ENCODE measurements around the gene NCBP2L.

NCBP2L gene

DNA sequence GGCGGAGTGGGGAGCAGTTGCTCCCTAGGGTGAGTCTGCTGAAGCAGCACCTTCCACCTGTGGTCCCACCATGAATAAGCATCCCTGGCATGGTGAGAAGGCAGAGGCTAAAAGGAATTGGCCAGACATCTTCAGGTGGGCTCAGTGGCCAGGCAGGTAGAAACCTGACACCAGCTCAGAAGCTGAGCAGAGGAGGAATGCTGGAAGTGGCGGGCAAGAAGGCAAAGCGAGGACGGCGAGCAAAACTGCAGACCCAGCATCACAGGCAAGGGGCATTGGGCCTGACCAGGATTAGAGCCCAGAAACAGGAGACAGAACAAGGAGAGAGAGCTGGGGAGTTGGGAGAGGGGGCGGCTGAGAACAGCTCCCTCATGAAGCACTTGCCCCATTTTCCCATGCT lies 27.3 kb upstream of the NCBP2L start:
- no peak for DNase-seq
- intact Hi-C loops (cut with DNase I): no loop called here

DNA sequence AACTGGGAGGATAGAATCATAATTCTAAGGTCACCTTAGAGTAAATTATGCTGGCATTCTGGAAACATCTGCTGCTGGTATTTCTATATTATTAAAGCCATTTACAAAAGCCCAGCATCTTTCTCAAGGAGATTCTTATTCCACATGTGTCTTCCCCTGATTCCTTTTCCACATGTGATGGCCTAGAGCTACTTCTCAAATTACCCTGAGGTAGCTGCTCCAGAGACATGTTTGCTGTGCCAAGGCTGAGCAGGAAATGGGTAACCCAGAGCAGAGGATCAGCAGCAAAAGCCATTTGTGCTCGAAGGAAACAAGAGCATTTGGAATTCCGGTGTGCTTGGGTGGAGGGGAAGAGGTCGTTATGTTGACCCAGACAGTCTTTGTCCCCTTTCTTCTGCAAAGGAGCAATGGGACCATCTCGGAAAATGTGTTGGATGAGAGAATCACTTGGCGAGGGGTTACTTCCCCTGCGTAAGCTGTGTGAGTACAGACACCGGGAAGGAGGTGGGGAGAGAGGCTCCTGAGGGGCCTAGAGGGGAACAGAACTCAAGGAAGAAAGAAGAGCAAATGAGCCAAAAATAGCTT lies 26.6 kb upstream of the NCBP2L start:
- DNase-seq: no peak
- intact Hi-C loops (cut with DNase I): no loop called here

DNA sequence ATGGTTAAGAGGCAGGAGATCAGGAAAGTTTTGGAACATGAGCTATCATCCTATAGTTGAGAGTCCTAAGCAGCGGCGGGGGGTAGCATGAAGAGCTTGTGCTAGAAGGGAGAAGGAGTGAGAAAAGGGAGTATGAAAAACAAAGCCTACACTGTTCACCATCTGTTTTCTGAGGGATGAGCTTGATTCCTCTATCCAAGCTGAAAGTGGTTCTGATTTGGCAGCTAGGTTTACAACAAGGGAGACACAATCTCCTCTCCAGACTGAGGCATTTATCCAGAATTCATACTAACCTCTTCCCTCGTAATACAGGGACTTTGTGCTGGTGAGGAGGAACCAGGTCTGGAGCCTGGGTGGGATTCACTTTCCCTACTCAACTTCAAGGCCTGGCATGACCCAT lies 25.5 kb upstream of the NCBP2L start:
- no peak for DNase-seq
- intact Hi-C loops (cut with DNase I): no loop called here

DNA sequence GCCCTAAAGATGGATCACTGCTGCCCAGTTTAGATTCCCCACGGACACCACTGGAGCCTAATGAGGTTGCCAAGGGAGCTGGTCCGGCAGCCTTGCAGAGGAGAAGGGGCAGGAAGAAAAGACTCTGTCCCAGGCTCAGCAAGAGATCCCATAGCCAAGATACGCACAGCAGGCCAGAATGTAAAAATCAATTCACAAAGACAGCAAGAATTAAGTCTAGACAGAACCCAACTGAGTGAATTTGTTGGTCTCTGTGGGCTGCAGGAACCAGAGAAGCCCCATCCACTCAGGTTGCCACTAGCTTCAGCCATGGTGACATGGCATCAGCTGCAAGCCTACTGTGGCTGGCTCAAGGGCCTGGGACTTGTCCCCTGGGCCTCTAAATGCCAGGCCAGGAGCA lies 24.8 kb upstream of the NCBP2L start:
- DNase-seq: no peak
- intact Hi-C loops (cut with DNase I): no loop called here

DNA sequence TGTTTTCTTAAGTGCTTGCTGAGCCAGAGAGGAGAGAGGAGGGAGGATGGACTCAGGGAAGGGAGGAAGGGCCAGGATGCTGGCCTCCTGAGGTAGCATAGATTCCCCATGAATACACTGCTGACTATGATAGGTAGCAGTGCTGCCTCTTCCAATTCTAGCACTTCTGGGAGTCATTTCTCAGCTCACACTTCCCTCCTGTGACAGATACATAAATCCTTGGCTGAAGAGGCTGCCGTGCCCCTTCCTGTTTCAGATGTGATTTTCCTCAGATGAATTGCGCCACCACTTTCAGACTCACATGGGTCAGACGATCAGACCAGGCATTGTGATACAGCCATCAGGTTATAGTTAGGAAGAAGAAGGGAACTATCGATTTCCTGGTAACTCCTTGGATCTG lies 24.3 kb upstream of the NCBP2L start:
- DNase-seq: no peak
- intact Hi-C loops (cut with DNase I): no loop called here

DNA sequence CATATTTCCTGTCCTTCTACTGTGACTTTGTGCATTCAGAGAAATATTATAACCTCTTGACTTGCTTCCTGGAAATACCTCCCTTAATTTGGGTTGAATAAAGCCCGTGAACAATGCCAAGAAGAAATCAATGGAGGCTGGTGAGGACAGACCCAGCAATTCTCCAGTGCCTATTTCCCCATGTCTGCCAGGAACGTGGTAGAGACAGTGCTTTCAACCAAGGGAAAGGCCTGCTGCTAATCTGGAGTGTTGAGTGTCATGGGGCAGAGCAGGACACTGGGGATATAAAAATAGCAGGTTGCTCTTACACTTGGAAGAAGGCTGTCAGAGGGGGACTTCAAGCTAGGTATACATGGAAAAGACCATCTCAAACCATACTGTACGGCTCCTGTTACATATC lies 21.8 kb upstream of the NCBP2L start:
- intact Hi-C loops (cut with DNase I): no loop called here

DNA sequence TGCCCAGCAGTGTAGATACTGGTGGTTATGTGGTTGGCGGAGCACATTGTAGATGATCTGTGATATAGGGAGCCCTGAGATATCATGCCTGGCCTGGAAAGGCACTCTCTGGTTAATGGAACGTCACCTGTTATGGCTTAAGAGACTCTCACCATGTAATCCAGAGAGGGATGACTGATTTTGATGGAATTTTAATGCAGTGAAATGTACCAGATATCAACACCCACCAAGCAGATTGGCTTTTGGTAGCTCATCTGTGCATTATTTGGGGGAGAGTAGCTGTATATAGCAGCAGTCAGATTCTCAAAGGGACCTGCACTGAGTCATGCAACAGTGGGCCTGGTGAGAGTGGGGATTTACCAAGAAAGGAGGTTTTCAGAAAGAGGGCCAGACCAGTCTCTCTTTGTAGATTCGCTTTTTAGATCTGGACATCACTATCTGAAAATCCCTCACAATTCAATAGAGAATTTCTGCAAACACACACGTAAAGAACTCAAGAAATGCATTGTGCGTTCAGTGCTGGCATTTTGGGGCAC lies 19.2 kb upstream of the NCBP2L start:
- intact Hi-C loops (cut with DNase I): no loop called here
- DNase-seq: no peak

More for the DNA sequence above, 21.8 kb upstream of the NCBP2L start:
- no peak for DNase-seq

DNA sequence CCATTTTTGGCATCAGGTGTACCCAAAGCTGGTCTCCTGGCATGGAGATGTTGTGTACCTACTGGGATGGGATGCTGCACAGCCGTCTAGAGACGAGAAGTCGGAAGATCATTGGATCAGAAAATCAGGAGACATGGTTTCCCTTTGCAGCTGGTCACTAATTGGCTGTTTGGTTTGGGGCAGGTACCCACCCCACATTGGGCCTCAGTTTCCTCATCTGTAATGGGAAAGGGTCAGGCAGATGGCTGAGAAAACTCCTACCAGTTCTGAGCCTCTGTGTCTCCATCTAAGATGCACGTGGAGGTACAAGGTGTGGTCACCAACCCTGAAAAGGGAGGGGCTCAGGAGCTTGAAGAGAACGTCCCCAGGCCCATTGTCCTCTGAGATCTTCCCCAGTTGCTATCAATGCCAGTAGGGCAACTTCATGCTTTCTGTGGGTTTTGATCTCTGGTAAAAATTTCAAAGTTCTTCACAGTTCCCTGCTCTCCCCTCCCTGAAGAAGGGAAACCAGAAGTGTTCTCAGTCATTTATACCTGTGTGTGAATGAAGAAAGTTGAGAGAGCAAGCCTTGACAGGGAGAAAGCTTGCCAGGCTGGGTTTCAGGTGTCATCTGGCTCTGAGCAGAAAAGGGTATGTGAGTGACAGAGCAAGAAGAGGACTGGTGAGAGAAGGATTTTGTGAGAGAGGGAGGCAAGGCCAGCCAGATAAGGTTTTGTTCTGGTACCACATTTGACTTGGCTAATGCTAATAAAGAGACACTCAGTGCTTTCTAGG lies 17.0 kb upstream of the NCBP2L start:
- no peak for DNase-seq
- intact Hi-C loops (cut with DNase I): no loop called here

DNA sequence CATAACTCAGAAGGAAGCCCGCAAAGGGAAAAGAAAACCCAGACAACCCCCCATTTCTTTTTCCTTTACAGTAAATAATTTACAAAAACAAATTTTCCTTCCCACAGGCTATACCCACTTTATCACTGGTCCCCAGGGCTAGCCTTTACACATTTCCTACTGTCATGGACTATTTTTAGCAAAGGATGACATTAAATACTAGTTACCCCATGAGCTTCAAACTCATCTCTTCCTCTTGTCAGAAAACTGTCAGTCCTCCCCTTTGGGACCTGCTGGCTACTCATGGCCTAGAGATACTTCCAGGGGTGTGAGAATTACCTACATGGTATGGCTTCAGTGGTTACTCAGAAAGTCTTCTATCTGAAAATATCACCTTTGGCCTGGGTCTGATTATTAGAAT lies 13.9 kb upstream of the NCBP2L start:
- DNase-seq: no peak
- intact Hi-C loops (cut with DNase I): no loop called here

DNA sequence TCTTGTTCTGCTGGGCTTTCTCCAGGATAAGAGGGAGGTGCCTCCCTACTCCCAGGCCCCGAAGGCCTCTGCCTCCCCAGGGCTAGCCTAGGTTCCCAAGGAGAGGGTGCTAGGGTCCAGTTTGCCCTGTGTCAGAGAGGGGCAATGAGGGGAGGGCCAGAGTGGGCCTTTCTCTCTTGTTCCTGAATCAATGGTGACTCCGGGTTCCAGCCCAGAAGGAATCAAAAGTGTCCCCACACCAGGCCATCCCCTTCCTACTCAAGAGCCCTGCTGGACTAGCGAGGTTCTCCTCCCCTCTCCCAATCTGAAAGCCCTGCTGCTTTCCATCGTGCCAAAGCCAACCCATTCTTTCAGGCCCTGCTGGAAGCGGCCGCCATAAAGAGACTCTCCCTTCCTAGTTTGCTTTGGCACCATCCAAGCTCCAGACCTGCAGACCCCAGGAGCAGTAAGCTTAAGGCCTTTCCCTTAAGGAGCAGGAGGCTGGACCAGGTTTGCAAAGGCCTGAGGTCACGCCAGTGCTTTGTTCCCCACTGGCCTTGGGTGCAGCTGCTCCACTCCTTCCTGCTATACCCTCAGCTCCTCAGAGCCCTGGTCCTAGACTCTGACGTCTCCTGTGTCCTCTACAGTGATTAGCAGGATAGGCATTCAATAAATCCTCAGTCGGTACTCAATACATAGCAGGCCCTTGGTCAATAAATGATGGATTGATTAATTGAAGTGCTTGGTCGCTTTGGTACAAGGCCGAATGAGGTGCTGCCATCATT lies 12.5 kb upstream of the NCBP2L start:
- intact Hi-C loops (cut with DNase I): no loop called here
- DNase-seq: no peak

DNA sequence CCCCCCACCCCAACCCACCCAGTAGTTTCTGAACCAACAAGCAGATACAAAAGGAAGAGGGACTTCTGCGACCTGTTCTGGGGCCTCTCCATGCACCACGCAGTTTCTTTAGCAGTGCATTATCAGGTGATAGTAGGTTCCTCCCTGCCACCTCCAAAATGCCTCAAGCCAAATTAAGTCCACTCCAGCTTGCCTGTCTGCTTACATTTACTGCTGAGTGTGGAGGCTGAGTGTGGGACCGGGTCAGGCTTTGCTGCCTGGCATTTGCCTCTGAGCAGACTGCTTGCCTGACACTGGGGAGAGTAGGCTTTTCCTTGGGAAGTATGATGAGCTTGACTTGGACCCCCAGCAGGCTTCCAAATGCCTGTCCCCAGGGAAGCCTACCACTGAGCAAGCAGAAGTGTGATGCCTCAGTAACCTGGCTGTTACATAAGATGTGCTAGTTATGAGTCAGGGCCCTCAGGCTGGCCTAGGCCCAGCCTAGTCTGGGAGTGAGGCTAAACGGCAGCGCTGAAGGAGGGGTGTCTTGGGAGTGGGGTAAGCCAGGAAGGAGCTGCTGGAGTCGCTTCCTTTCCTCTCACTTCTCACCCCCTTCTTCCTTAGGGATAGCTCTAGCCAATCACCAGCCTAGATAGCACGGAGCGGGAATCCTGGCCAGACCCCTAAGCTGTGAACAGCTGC lies 10.9 kb upstream of the NCBP2L start:
- intact Hi-C loops (cut with DNase I): no loop called here

DNA sequence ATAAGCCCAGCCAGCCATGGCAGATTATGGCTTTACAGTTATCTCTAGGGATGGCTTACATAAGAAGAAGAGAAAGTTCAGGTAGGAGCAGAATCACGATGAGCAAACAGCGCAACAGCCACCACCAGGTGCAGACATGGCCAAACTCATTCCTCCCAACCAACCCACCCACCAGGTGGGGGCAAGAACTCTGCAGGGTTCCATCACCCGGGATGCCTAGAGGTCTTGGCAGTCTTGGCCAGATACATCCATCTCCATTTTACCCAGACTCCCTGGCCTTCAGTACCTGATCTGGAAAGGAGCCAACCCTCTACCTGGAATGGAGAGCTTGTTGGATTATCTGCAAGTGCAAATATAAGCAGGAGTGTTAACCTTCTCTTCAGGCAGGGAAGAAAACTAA lies 9.5 kb upstream of the NCBP2L start:
- DNase-seq: no peak
- intact Hi-C loops (cut with DNase I): no loop called here

More for the DNA sequence above, 10.9 kb upstream of the NCBP2L start:
- no peak for DNase-seq

DNA sequence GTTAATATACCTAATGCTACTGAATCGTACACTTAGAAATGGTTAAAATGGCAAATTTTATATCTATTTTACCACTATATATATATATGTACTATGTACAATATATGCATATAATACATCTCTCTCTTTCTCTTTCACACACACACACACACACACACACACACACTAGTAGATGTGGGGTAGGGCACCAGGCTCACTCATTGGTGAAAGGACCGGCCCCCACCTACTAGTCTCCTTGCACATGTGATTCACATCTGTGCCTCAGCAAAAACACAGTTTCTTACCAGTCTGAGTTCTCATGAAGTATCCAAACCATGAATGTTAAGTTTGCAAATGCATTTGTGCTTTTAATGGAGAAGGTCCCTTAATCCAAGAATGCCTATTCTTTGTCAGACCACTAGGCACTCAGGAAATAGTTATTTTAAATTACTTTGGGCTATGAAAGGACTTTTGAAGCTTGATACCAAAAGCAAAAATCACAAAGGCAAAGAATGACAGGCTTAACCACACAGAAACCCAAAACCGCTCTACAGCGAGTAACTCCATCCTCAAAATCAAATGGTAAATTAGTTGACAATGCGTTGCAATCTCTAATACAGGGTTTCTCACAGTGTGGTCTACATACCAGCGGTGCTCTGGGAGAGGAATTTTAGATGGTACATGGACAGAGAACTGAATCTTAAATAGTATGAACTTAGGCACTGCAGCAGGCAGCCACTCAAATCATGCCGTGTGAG lies 7.8 kb upstream of the NCBP2L start:
- no peak for DNase-seq
- intact Hi-C loops (cut with DNase I): loop anchor here (10.0 kb wide), 2 partner anchors 45 to 115 kb away; no protein-coding TSS in a partner anchor

DNA sequence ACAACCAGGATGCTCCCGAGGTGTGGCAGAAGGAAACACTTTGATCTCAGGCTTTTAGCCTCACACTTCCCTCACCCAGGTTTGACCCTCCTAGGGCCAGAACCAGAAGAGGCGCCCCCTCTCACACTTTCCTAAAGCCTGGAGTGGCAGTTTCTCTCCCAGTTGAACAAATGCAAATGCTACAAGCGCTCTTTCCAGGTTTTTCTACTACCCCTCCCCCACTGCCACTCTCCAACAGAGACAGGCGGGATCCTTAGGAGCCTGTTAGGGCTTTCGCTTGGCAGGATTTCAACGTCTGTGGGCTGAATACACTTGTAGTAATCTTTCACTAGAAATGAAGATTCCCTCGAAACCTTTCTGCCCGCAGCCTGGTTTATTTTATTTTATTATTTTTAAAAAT lies 4.3 kb upstream of the NCBP2L start:
- DNase-seq: peak in 13 of 42 donors; percentile 18 to 69 (median 42)
- intact Hi-C loops (cut with DNase I): loop anchor here (10.0 kb wide), 2 partner anchors 48 to 118 kb away; no protein-coding TSS in a partner anchor

DNA sequence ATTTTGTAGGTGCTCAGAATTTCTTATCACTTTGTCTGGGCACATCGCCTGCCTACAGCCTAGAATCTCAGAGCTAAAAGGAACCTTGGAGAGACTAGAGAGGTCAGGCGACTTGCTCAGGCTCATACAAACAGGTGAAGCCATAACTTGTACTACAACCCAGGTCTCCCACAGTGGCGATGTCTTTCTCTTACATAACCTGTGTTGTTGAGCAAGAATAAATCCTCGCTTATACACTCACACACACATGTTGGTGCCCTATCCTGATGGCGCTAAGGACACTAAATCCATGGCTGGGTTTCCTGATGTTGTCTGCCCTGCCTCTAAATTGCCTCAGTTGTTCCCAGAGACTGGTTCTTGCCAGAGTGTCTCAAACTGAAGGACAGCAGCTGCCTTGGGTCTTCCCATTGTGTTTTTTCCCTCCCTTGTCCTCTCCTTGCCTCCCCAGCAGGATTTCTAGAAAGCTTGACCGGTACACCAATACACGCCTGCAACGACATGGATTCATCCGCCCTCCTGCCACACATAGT lies 3.6 kb upstream of the NCBP2L start:
- DNase-seq: no peak

DNA sequence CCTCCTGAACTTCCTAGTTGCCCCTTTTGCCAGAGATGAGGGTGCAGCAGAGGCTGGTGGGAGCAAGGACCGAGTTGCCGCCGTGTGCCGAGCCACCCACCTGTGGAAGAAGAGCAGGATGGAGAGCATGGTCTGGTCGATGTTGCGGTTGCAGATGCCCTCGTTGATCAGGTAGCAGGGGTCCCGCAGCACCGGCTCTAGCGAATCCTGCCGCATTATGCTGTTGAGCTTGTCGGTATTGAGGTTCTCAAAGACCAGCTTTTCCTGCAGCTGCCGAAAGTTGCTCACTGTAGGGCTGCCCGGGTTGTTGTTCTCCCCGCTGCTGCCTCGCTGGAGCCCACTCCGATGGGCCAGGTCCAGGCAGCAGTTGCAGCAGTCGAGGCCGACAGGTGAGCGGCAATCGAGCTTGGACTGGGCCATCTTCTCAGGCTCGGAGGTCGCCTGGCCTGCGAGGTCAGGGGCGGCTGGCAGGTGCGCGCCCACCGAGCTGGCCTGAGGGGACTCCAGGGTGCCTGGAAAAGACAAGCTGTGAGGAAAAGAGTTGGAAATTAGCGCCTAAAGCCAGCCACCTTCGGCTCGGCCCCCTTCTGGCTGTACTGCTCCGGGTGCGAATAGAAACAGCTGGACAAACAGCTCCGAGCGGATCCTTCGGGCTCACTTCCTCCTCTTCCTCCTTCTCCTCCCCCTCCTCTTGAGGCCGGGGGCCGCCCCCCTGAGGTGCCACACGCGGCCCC lies 2.4 kb upstream of the NCBP2L start:
- DNase-seq: peak in 3 of 42 donors; percentile 27 to 35 (median 31)
- intact Hi-C loops (cut with DNase I): loop anchor here (5.0 to 10.0 kb wide), 3 partner anchors 50 to 120 kb away; no protein-coding TSS in a partner anchor

More for the DNA sequence above, 3.6 kb upstream of the NCBP2L start:
- intact Hi-C loops (cut with DNase I): loop anchor here (10.0 kb wide), 2 partner anchors 49 to 119 kb away; no protein-coding TSS in a partner anchor

DNA sequence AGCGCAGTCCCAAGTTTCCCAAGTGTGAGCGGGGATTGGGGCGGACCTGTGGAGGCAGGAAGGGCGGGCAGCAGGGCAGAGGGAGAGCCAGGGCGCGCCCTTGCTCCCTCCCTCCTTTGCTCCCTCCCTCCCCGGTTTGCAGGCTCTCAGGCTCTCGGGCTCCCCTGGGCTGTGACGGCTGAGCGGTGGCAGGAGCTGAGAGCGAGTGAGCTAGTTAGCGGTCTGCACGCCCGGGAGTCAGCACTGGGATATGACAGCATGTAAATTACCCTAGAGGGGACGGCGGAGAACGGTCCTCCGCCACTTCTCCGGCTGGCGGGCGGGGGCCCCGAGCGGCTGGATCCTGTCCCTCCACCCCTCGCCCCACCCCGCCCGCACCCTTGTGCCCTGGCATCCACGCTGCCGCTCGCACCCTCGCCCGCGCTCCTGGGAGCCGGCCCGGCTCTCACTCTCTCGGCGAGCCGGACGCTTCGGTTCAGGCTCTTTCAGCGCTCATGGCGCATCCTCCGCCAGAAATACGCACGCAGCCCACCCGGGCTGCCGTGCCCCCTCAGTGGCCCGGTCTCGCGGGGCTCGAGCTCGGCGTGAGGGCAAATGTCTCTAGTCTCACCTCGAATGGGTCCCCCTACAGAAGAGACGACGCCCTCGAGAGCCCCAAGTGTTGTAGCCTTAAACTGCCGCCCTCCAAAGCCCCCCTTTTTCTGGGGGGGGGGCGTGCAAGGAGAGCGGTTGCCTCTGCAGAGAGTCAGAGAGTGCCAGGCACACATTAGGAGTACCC lies 1.6 kb upstream of the NCBP2L start, which contains the start of gene TSC22D3:
TSC22D3 (minus strand) TSS at position 54 of the 778 bp plus-strand sequence. CDS start 368 bp downstream, outside the sequence.
- intact Hi-C loops (cut with DNase I): loop anchor here (5.0 to 10.0 kb wide), 3 partner anchors 51 to 121 kb away; no protein-coding TSS in a partner anchor
- peak; percentile 48 to 89 (median 74) for DNase-seq

Measured in head of caudate nucleus (tissue), 42 donors.